Smooth muscle cell of bladder (primary cell): ENCODE data around the gene DDHD1. TPM values are rescaled to one million over a fixed set of nuclear protein-coding genes. Genes with fewer than 3 reads are reported as not detected.

Source experiments
- total RNA-seq: library from RNA; depleted of rRNA; stranded (reverse); fragments of >200 nt; gene quantifications from 2 replicates; pipeline ENCODE4 v1.2.3, GENCODE V29; 2014

DDHD1 gene
- 16.5 and 18.2 TPM in 2 replicates for total RNA-seq

GRCh38 chr14:53152887-53153701, at the start of gene DDHD1:
DDHD1 (minus strand) TSS chr14:53153323; CDS start chr14:53153098, 225 bp downstream.

Other genes with a start within 250 kb of the DDHD1 start
- gene FERMT2, start 202.3 kb downstream of the DDHD1 start, total RNA-seq, result 118 and 135 TPM in 2 replicates